ENCODE data around the gene RASSF1. TPM values are rescaled to one million over a fixed set of nuclear protein-coding genes. Genes with fewer than 3 reads are reported as not detected.
"Not testable (repeated sequence)": the region's sequence is repeated elsewhere in the genome, so short reads cannot be mapped to it uniquely, and the experiment has no call there.

RASSF1 gene
- total RNA-seq, 1 experiment from 2014 or later: 15.8 TPM

- Histone ChIP-seq H2BK5ac (ENCODE audit: insufficient read length, low read length) (no peak overlapping the region), H4K8ac (replicated peaks; ENCODE audit: insufficient read length, low read depth, low read length) (no peak overlapping the region), H3K23ac (ENCODE audit: insufficient read length, low read depth, low read length) (no peak overlapping the region), H2BK12ac (ENCODE audit: insufficient read length, low read depth, low read length) (no peak overlapping the region), H3K4me1 (ENCODE audit: insufficient read depth, low read length) (no peaks in the 10 kb centered on the region), H2BK15ac (ENCODE audit: low read depth, low read length) (no peak overlapping the region), H2BK120ac (ENCODE audit: low read depth, low read length, poor library complexity, severe bottlenecking) (no peak overlapping the region), H3K4me2 (ENCODE audit: insufficient read depth, insufficient read length, low read length) (no peak overlapping the region), H3T11ph (ENCODE audit: low read length) (no peak overlapping the region), H3K56ac (ENCODE audit: insufficient read length, low read depth, low read length) (no peak overlapping the region), H2AK5ac (ENCODE audit: insufficient read length, low read length) (no peak overlapping the region), H4K5ac (ENCODE audit: insufficient read length, low read depth, low read length) (no peak overlapping the region), H3K27me3 (ENCODE audit: insufficient read depth, low read length) (no peaks in the 10 kb centered on the region), H3K4ac (ENCODE audit: low read depth, low read length) (no peak overlapping the region), H3K18ac (ENCODE audit: insufficient read length, low read depth, low read length) (no peak overlapping the region), H3K79me1 (ENCODE audit: insufficient read depth, low read depth, low read length, poor library complexity, severe bottlenecking) (no peaks in the 10 kb centered on the region), H2AFZ (ENCODE audit: low read length) (no peak overlapping the region), H3K23me2 (ENCODE audit: insufficient read length, low read depth, low read length, poor library complexity, severe bottlenecking) (peaks cover 3% of the 10 kb centered on the region), H3K9me3 (ENCODE audit: control insufficient read depth, low read depth, low read length) (no peaks in the 10 kb centered on the region), H3K79me2 (ENCODE audit: insufficient read depth, low read length) (peaks cover under 1% of the 10 kb centered on the region; the same call in 1 of the 2 replicates), H2BK20ac (ENCODE audit: low read depth, low read length, poor library complexity, severe bottlenecking) (no peak overlapping the region), H4K91ac (ENCODE audit: insufficient read length, low read depth, low read length) (no peak overlapping the region), H4K20me1 (ENCODE audit: control insufficient read depth, insufficient read depth, insufficient read length) (no peaks in the 10 kb centered on the region), H3K9ac (ENCODE audit: extremely low read depth, insufficient read length, low read length) (no peak overlapping the region), H3K14ac (ENCODE audit: insufficient read depth, low read length) (no peak overlapping the region), H3K27ac (ENCODE audit: insufficient read length, low read depth, low read length) (no peak overlapping the region)
- Mint-ChIP-seq H3K4me1 (peaks cover 5% of the 10 kb centered on the region in 2 experiments), H3K27ac (no peak overlapping the region; a peak in 1 of 7 replicates), H3K27me3 (ENCODE audit: low read depth) (peaks cover 4% of the 10 kb centered on the region; the same call in 1 of the 2 replicates), H3K36me3 (ENCODE audit: insufficient read depth in 1 of 3, low read depth in 3 of 3) (peaks cover 26 to 44% (median 39%) of the 10 kb centered on the region in 3 experiments; a peak in 6 of 7 replicates), H3K9me3 (no peaks in the 10 kb centered on the region), H3K4me3 (no peak overlapping the region)
- WGBS (ENCODE audit: extremely low coverage, insufficient read length, low lambda C conversion rate): no CpG with 5 or more reads among the region's 28 CpGs
- DNase-seq: peak; percentile 26
- TF ChIP-seq CTCF (conservative IDR thresholded peaks at IDR 0.05): no peak
Measured at GRCh38 chr3:50286322-50287227, 54.1 kb downstream of the RASSF1 start.

DNA sequence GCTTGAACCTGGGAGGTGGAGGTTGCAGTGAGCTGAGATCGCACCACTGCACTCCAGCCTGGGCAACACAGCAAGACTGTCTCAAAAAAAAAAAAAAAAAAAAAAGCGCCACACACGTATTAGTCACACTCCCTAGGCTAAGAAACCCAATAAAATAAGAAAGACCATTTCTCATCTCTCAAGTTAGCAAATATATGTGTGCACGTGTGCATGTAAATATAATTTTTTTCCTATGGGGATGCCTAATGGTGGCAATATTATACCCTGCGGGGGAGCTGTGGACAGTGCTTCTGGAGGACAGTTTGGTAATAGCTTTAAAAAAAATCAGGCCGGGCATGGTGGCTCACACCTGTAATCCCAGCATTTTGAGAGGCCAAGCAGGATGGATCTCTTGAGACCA lies 56.5 kb downstream of the RASSF1 start:
- H3K79me2 ChIP-seq (ENCODE audit: insufficient read depth, low read length); H2AFZ ChIP-seq (ENCODE audit: low read length); H2AK5ac ChIP-seq (ENCODE audit: insufficient read length, low read length); H4K8ac ChIP-seq (replicated peaks; ENCODE audit: insufficient read length, low read depth, low read length); H3K4me2 ChIP-seq (ENCODE audit: insufficient read depth, insufficient read length, low read length); H3K9ac ChIP-seq (ENCODE audit: extremely low read depth, insufficient read length, low read length); DNase-seq; H3K23ac ChIP-seq (ENCODE audit: insufficient read length, low read depth, low read length); H3K4me3 Mint-ChIP-seq; H2BK12ac ChIP-seq (ENCODE audit: insufficient read length, low read depth, low read length); H2BK15ac ChIP-seq (ENCODE audit: low read depth, low read length); H3K79me1 ChIP-seq (ENCODE audit: insufficient read depth, low read depth, low read length, poor library complexity, severe bottlenecking); H3K9me3 Mint-ChIP-seq; H3K27ac ChIP-seq (ENCODE audit: insufficient read length, low read depth, low read length); H3K4me1 Mint-ChIP-seq; H3K4ac ChIP-seq (ENCODE audit: low read depth, low read length); H3K27me3 ChIP-seq (ENCODE audit: insufficient read depth, low read length); H3K27me3 Mint-ChIP-seq (ENCODE audit: low read depth); H3K27ac Mint-ChIP-seq; H4K20me1 ChIP-seq (ENCODE audit: control insufficient read depth, insufficient read depth, insufficient read length); H3K56ac ChIP-seq (ENCODE audit: insufficient read length, low read depth, low read length); H3K18ac ChIP-seq (ENCODE audit: insufficient read length, low read depth, low read length); H3K14ac ChIP-seq (ENCODE audit: insufficient read depth, low read length); H3K4me1 ChIP-seq (ENCODE audit: insufficient read depth, low read length); H3K9me3 ChIP-seq (ENCODE audit: control insufficient read depth, low read depth, low read length); H3K23me2 ChIP-seq (ENCODE audit: insufficient read length, low read depth, low read length, poor library complexity, severe bottlenecking); H4K5ac ChIP-seq (ENCODE audit: insufficient read length, low read depth, low read length); H4K91ac ChIP-seq (ENCODE audit: insufficient read length, low read depth, low read length); H2BK5ac ChIP-seq (ENCODE audit: insufficient read length, low read length); H2BK120ac ChIP-seq (ENCODE audit: low read depth, low read length, poor library complexity, severe bottlenecking); H3T11ph ChIP-seq (ENCODE audit: low read length); H2BK20ac ChIP-seq (ENCODE audit: low read depth, low read length, poor library complexity, severe bottlenecking): not testable (repeated sequence)
- WGBS (ENCODE audit: extremely low coverage, insufficient read length, low lambda C conversion rate): no CpG with 5 or more reads among the region's 6 CpGs
- peaks cover 13 to 25% (median 20%) of the 10 kb centered on the region in 3 experiments; a peak in 6 of 7 replicates for H3K36me3 Mint-ChIP-seq (ENCODE audit: insufficient read depth in 1 of 3, low read depth in 3 of 3)
